Astrocyte (in vitro differentiated cells and primary cell): Measurements from ENCODE around the gene RAB6C.

Experiments
- EZH2 ChIP-seq: IDR thresholded peaks from 2 replicates; pipeline ENCODE4 v1.6.1; 2012; ENCODE audit warnings: mild to moderate bottlenecking, low read length, inconsistent platforms; ENCODE audit not compliant: insufficient read depth
- TF ChIP-seq, protein P1 (sequence below): IDR thresholded peaks from 2 replicates; pipeline ENCODE4 v1.5.1; 2011; ENCODE audit warnings: low read depth, mild to moderate bottlenecking, inconsistent platforms, low read length, moderate library complexity; ENCODE audit not compliant: insufficient read depth

GRCh38 chr2:129934044-129934822, 45.2 kb upstream of the RAB6C start:
- TF ChIP-seq, protein P1, sequence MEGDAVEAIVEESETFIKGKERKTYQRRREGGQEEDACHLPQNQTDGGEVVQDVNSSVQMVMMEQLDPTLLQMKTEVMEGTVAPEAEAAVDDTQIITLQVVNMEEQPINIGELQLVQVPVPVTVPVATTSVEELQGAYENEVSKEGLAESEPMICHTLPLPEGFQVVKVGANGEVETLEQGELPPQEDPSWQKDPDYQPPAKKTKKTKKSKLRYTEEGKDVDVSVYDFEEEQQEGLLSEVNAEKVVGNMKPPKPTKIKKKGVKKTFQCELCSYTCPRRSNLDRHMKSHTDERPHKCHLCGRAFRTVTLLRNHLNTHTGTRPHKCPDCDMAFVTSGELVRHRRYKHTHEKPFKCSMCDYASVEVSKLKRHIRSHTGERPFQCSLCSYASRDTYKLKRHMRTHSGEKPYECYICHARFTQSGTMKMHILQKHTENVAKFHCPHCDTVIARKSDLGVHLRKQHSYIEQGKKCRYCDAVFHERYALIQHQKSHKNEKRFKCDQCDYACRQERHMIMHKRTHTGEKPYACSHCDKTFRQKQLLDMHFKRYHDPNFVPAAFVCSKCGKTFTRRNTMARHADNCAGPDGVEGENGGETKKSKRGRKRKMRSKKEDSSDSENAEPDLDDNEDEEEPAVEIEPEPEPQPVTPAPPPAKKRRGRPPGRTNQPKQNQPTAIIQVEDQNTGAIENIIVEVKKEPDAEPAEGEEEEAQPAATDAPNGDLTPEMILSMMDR = no peak
- TF ChIP-seq EZH2 = no peak
